Esophagus muscularis mucosa (tissue), 3 donors: ENCODE measurements around the gene ABCF2.

Experiments
- POLR2A ChIP-seq: fragments of 450-650 bp; IDR thresholded peaks from one replicate; pipeline ENCODE4 v1.6.1; 2017; ENCODE audit warnings: antibody characterized with exemption, moderate library complexity, mild to moderate bottlenecking, low read depth
- TF ChIP-seq, protein P1 (sequence below), 3 experiments: fragments of 200-600 bp in 2 of 3; fragments of 450-650 bp in 1 of 3; sonication (generic) in 2 of 3; IDR thresholded peaks; one replicate each; pipeline ENCODE4 v1.5.1; 2017 to 2019; ENCODE audit warnings: antibody characterized with exemption in 3 of 3, mild to moderate bottlenecking in 2 of 3, moderate library complexity in 1 of 3

DNA sequence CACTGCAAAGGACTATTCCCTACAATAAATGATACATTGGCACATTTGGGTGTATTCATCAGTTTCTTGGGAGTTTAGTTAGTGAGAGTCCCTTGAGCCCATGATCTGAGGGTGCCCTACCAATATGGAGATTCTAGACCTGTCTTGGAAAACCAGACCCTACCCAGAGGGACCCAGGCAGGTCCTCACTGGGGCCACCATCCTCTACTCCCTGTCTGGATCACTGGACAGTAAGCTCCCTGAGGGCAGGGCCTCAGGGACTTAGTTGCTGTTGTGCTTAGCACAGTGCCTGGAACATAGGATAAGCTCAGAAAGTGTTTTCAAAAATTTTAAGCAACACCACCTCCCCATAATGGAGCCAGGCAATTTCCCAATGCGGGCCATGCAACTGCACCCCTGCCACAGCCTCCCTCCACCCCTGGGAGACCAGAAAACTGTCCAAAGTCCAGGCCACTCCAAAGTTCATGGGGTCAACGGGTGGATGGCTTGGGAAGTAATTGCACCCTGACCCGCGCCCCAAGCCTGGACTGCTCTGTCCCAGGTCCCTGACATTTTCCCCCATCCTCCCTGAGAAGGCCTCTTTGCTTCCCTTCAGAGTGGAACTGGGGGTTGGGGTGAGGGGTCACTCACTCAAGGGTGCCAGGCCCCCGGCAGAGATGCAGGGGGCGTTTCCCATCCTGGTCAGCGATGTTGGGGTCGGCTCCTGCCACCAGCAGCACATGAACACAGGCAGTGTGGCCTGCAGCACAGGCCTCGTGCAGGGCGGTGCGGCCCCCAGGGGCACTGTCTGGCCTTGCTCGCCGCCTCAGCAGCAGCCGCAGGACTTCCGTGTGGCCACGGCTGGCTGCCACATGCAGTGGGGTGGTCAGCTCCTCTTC, 41.0 kb downstream of the ABCF2 start:
- TF ChIP-seq, protein P1, sequence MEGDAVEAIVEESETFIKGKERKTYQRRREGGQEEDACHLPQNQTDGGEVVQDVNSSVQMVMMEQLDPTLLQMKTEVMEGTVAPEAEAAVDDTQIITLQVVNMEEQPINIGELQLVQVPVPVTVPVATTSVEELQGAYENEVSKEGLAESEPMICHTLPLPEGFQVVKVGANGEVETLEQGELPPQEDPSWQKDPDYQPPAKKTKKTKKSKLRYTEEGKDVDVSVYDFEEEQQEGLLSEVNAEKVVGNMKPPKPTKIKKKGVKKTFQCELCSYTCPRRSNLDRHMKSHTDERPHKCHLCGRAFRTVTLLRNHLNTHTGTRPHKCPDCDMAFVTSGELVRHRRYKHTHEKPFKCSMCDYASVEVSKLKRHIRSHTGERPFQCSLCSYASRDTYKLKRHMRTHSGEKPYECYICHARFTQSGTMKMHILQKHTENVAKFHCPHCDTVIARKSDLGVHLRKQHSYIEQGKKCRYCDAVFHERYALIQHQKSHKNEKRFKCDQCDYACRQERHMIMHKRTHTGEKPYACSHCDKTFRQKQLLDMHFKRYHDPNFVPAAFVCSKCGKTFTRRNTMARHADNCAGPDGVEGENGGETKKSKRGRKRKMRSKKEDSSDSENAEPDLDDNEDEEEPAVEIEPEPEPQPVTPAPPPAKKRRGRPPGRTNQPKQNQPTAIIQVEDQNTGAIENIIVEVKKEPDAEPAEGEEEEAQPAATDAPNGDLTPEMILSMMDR (IDR thresholded peaks at IDR 0.05): no peak
- no peak for TF ChIP-seq POLR2A
